HS-5 (cell line): ENCODE data around the gene PADI2.

Experiments
- DNase-seq: peaks from one replicate; pipeline ENCODE4 v3.0.0-alpha.2; 2012; ENCODE audit warnings: low read depth

The PADI2 gene

GRCh38 chr1:17018849-17019248, 100.4 kb downstream of the PADI2 start:
- no peak for DNase-seq

- no peak for DNase-seq
These were observed 101.8 kb downstream of the PADI2 start for GRCh38 chr1:17017435-17017834.
